HAP-1 (cell line): ENCODE results near the gene CFHR3.
"Not testable (repeated sequence)": the region's sequence is repeated elsewhere in the genome, so short reads cannot be mapped to it uniquely, and the experiment has no call there.

Experiments used
- DNase-seq, 2 experiments: peaks; one replicate each; pipeline ENCODE4 v3.0.0-alpha.2; 2016 to 2020; ENCODE audit warnings: low spot score in 2 of 2
- H3K27me3 ChIP-seq: fragments of 250-450 bp; sonication (Bioruptor Pico); 2 replicates; pipeline ENCODE4 v1.5.1; 2020; ENCODE audit warnings: low read depth, mild to moderate bottlenecking, moderate library complexity
- H3K36me3 ChIP-seq: fragments of 250-450 bp; sonication (Bioruptor Pico); replicated peaks from 2 replicates; pipeline ENCODE4 v1.5.1; 2020; ENCODE audit warnings: mild to moderate bottlenecking
- H3K4me1 ChIP-seq: fragments of 250-450 bp; sonication (Bioruptor Pico); 2 replicates; pipeline ENCODE4 v1.5.1; 2020; ENCODE audit warnings: mild to moderate bottlenecking
- H3K4me3 ChIP-seq: fragments of 250-450 bp; sonication (Bioruptor Pico); 2 replicates; pipeline ENCODE4 v1.5.1; 2020; ENCODE audit warnings: mild to moderate bottlenecking, moderate library complexity
- H3K9me3 ChIP-seq: fragments of 250-450 bp; sonication (Bioruptor Pico); 2 replicates; pipeline ENCODE4 v1.5.1; 2020; ENCODE audit warnings: mild to moderate bottlenecking, moderate library complexity
- in situ Hi-C: fragments of 300-500 bp; cut with MboI; formaldehyde crosslinking; loops from 3 replicates; pipeline ENCODE4 v1.14.3; 2020; ENCODE audit warnings: low sequenced_read_pairs, inconsistent platforms, mixed read lengths

Gene CFHR3

DNA sequence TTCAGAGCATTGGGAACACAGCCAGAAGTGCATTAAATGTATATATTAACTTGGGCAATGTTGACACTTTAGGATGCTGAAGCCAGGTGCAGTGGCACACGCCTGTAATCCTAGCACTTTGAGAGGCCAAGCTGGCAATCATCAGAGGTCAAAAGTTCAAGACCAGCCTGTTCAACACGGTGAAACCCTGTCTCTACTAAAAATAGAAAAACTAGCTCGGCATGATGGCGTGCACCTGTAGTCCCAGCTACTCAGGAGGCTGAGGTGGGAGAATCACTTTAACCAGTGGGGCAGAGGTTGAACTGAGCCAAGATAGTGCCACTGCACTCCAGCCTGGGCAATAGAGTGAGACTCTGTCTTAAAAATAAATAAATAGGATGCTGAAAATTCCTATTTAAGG lies 19.5 kb downstream of the CFHR3 start:
- DNase-seq, in situ Hi-C loops, H3K4me1 ChIP-seq, H3K36me3 ChIP-seq, H3K27me3 ChIP-seq, H3K9me3 ChIP-seq, H3K4me3 ChIP-seq: not testable (repeated sequence)

DNA sequence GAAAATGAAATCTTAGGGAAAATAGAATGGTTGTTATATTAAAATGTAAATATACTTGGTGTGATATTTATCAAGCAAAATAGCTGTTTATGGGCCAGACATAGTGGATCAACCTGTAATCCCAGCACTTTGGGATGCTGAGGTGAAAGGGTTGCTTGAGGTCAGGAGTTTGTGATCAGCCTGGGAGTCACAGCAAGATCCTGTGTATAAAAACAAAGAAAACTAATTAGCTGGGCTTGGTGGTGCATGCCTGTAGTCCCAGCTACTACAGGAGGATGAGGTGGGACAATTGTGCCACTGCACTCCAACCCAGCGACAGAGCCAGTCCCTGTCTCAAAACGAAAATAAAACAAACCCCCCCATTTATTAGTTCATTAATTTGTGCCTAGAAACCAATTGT lies 23.3 kb downstream of the CFHR3 start:
- in situ Hi-C loops = loop anchor here (5.0 kb wide), 1 partner anchor 124 kb away; no protein-coding TSS in a partner anchor
- Histone ChIP-seq H3K4me3 (no peak overlapping the region), H3K27me3 (no peaks in the 10 kb centered on the region), H3K36me3 (no peaks in the 10 kb centered on the region), H3K4me1 (no peaks in the 10 kb centered on the region), H3K9me3 (no peaks in the 10 kb centered on the region)
- DNase-seq = no peak

DNA sequence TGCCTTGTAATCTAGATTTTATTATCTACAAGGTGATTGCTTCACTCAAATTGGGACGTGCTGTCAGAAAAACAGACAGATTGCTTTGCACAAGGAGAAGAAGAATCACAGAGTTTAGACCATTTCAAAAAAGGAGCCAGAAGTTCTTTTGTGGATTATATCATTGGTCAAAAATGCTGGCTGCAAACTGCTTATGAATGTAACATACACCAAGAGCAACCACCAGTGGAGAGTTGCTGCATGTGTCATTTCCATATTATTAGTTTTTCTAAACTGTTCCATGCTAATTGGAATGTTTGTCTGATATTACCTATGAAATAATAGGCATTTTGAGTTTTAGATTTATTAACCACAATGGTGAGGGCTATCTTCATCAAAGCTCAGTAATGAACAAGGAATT lies 27.3 kb downstream of the CFHR3 start:
- H3K36me3 ChIP-seq, H3K27me3 ChIP-seq, H3K4me1 ChIP-seq, H3K4me3 ChIP-seq, H3K9me3 ChIP-seq, in situ Hi-C loops, DNase-seq: not testable (repeated sequence)

DNA sequence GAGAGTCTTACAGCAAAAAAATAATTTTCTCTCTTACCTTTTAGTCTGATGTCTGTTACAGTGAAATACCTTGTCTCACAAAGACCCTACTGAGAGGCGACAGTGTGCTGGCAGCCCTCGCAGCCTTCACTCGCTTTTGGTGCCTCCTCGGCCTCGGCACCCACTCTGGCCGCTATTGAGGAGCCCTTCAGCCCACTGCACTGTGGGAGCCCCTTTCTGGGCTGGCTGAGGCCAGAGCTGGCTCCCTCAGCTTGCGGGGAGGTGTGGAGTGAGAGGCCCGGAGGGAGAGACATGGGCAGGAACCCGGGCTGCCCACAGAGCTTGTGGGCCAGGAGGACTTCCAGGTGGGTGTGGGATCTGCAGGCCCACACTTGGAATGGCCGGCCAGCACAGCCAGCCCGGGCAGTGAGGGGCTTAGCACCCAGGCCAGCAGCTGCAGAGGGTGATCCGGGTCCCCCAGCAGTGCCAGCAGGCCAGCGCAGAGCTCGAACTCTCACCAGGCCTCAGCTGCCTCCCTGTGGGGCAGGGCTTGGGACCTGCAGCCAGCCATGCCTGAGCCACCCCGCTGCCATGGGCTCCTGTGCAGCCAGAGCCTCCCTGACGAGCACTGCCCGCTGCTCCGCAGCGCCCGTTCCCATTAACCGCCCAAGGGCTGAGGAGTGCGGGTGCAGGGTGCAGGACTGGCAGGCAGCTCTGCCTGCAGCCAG lies 34.0 kb downstream of the CFHR3 start:
- H3K4me1 ChIP-seq = no peaks in the 10 kb centered on the region
- no peaks in the 10 kb centered on the region for H3K27me3 ChIP-seq
- no peak for DNase-seq
- no peaks in the 10 kb centered on the region for H3K9me3 ChIP-seq
- H3K4me3 ChIP-seq = no peak overlapping the region
- in situ Hi-C loops = no loop called here
- H3K36me3 ChIP-seq = no peaks in the 10 kb centered on the region

DNA sequence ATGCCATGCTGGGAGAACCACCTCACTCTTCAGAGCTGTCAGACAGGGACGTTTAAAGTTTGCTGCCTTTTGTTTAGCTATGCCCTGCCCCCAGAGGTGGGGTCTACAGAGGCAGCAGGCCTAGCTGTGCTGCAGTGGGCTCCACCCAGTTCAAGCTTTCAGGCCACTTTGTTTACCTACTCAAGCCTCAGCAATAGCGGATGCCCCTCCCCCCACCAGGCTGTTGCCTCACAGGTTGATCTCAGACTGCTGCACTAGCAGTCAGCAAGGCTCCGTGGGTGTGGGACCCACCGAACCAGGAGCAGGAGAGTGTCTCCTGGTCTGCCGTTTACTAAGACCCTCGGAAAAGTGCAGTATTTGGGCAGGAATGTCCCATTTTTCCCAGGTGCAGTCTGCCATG lies 42.8 kb downstream of the CFHR3 start:
- H3K4me3 ChIP-seq, in situ Hi-C loops, DNase-seq, H3K27me3 ChIP-seq, H3K9me3 ChIP-seq, H3K36me3 ChIP-seq, H3K4me1 ChIP-seq: not testable (repeated sequence)

DNA sequence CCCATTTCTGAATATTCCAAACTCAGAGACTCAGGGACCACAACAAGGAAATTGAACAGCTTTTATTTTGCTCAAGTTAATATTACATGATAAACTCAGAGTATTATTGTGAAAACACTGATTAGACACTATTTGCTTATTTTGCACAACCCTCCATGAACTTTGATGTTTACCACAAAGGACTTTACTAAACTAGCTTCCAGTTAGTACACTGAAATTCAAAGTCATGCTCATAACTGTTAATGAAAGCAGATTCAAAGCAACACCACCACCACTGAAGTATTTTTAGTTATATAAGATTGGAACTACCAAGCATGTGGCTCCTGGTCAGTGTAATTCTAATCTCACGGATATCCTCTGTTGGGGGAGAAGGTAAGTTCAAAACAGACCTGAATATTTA lies 44.9 kb downstream of the CFHR3 start, which contains the start of gene CFHR1:
CFHR1 (plus strand) TSS at position 201 of the 400 bp plus-strand sequence; CDS start at position 315, 114 bp downstream.
- H3K27me3 ChIP-seq, H3K9me3 ChIP-seq, DNase-seq, H3K4me1 ChIP-seq, H3K36me3 ChIP-seq, H3K4me3 ChIP-seq, in situ Hi-C loops: not testable (repeated sequence)

DNA sequence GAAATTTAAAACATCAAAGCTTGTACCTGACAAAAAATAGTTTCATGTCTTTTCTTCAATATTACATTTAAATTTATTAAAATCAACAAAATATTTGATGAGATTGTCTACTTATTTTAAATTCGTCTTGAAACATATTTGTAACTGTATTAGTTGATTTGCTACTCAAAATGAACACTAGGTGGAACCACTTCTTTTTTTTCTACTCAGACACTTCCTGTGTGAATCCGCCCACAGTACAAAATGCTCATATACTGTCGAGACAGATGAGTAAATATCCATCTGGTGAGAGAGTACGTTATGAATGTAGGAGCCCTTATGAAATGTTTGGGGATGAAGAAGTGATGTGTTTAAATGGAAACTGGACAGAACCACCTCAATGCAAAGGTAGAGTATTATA lies 53.2 kb downstream of the CFHR3 start:
- H3K36me3 ChIP-seq, H3K4me1 ChIP-seq, H3K9me3 ChIP-seq, H3K4me3 ChIP-seq, DNase-seq, in situ Hi-C loops, H3K27me3 ChIP-seq: not testable (repeated sequence)
